Measurements from ENCODE around the gene GRIN1.
A peak's percentile ranks its signal among the peaks of the same experiment; 100 is the strongest.

GRIN1 gene

GRCh38 chr9:137178201-137178938 is 39.4 kb downstream of the GRIN1 start:
- DNase-seq (ENCODE audit: low read depth in 2 of 2): no peak

GRCh38 chr9:137178939-137179630 is 40.1 kb downstream of the GRIN1 start:
- DNase-seq (ENCODE audit: low read depth in 2 of 2): no peak

- no peak for DNase-seq (ENCODE audit: low read depth in 2 of 2)
Measured at GRCh38 chr9:137179761-137180160, 40.8 kb downstream of the GRIN1 start.

GRCh38 chr9:137180491-137180890 is 41.5 kb downstream of the GRIN1 start:
- no peak for DNase-seq (ENCODE audit: low read depth in 2 of 2)

GRCh38 chr9:137181680-137182079 is 42.7 kb downstream of the GRIN1 start:
- DNase-seq (ENCODE audit: low read depth in 2 of 2): no peak

GRCh38 chr9:137182836-137183235 is 43.9 kb downstream of the GRIN1 start:
- no peak for DNase-seq (ENCODE audit: low read depth in 2 of 2)

- DNase-seq (ENCODE audit: low read depth in 2 of 2): no peak
Measured at GRCh38 chr9:137183980-137184595, 45.1 kb downstream of the GRIN1 start.

GRCh38 chr9:137184881-137185660 is 46.1 kb downstream of the GRIN1 start:
- no peak for DNase-seq (ENCODE audit: low read depth in 2 of 2)

- DNase-seq (ENCODE audit: low read depth in 2 of 2): no peak
Measured at GRCh38 chr9:137185921-137186320, 47.0 kb downstream of the GRIN1 start.

- DNase-seq (ENCODE audit: low read depth in 2 of 2): no peak
Measured at GRCh38 chr9:137186385-137186784, 47.4 kb downstream of the GRIN1 start.

GRCh38 chr9:137187386-137187785 is 48.4 kb downstream of the GRIN1 start:
- no peak for DNase-seq (ENCODE audit: low read depth in 2 of 2)

GRCh38 chr9:137188086-137188489 is 49.1 kb downstream of the GRIN1 start:
- DNase-seq (ENCODE audit: low read depth in 2 of 2): no peak

GRCh38 chr9:137188490-137189296 is 49.7 kb downstream of the GRIN1 start, which contains the start of the genes ANAPC2 and SSNA1:
ANAPC2 (minus strand) TSS chr9:137188560; CDS start chr9:137188532, 28 bp downstream.
SSNA1 (plus strand) TSS chr9:137188676; CDS start chr9:137188727, 51 bp downstream.
- DNase-seq (ENCODE audit: low read depth in 2 of 2): peak; percentile 85 to 89

- no peak for DNase-seq (ENCODE audit: low read depth in 2 of 2)
Measured at GRCh38 chr9:137189297-137190295, 50.6 kb downstream of the GRIN1 start.

- DNase-seq (ENCODE audit: low read depth in 2 of 2): no peak
Measured at GRCh38 chr9:137190315-137190856, 51.4 kb downstream of the GRIN1 start.

GRCh38 chr9:137191245-137191644 is 52.3 kb downstream of the GRIN1 start:
- DNase-seq (ENCODE audit: low read depth in 2 of 2): no peak

GRCh38 chr9:137191691-137192447 is 52.9 kb downstream of the GRIN1 start:
- no peak for DNase-seq (ENCODE audit: low read depth in 2 of 2)

- DNase-seq (ENCODE audit: low read depth in 2 of 2): no peak
Measured at GRCh38 chr9:137192448-137192780, 53.5 kb downstream of the GRIN1 start.

- no peak for DNase-seq (ENCODE audit: low read depth in 2 of 2)
Measured at GRCh38 chr9:137192859-137193258, 53.9 kb downstream of the GRIN1 start.

All from stimulated activated CD8-positive, alpha-beta memory T cell treated with anti-CD3 and anti-CD28 coated beads, Interleukin-2, amount 100 ng/mL, for 1 hour (primary cell).